OCI-M1 (cell line): ENCODE data around the gene GNAQ.

Experiments used
- DNase-seq: peaks from one replicate; lab custom pipeline; 2025; lab: John Stamatoyannopoulos, UW

GNAQ gene

GRCh38 chr9:78031893-78032729 is 500 bp upstream of the GNAQ start:
- DNase-seq, result peak; percentile 94

- DNase-seq, result peak; percentile 81
These were observed 813 bp downstream of the GNAQ start for GRCh38 chr9:78030553-78031443.

GRCh38 chr9:78030296-78030552 is 1.4 kb downstream of the GNAQ start:
- DNase-seq, result peak; percentile 86

GRCh38 chr9:78029551-78030295 is 1.9 kb downstream of the GNAQ start:
- DNase-seq, result peak; percentile 77

- DNase-seq, result peak; percentile 68
These were observed 2.7 kb downstream of the GNAQ start for GRCh38 chr9:78028926-78029325.

GRCh38 chr9:78026947-78027346 is 4.7 kb downstream of the GNAQ start:
- peak; percentile 58 for DNase-seq

GRCh38 chr9:78026416-78026815 is 5.2 kb downstream of the GNAQ start:
- no peak for DNase-seq

- no peak for DNase-seq
These were observed 6.4 kb downstream of the GNAQ start for GRCh38 chr9:78025186-78025585.

GRCh38 chr9:78023003-78023741 is 8.4 kb downstream of the GNAQ start:
- DNase-seq, result peak; percentile 80

GRCh38 chr9:78021697-78022096 is 9.9 kb downstream of the GNAQ start:
- peak; percentile 74 for DNase-seq

- no peak for DNase-seq
These were observed 14.4 kb downstream of the GNAQ start for GRCh38 chr9:78017190-78017693.

- DNase-seq, result peak; percentile 51
These were observed 16.4 kb downstream of the GNAQ start for GRCh38 chr9:78015241-78015640.

GRCh38 chr9:78014776-78015175 is 16.8 kb downstream of the GNAQ start:
- DNase-seq, result no peak

GRCh38 chr9:78013934-78014333 is 17.7 kb downstream of the GNAQ start:
- no peak for DNase-seq

GRCh38 chr9:78011049-78011448 is 20.6 kb downstream of the GNAQ start:
- DNase-seq, result peak; percentile 60

- DNase-seq, result no peak
These were observed 21.2 kb downstream of the GNAQ start for GRCh38 chr9:78010445-78010844.

- DNase-seq, result no peak
These were observed 22.4 kb downstream of the GNAQ start for GRCh38 chr9:78009186-78009585.

- no peak for DNase-seq
These were observed 24.9 kb downstream of the GNAQ start for GRCh38 chr9:78006734-78007133.

GRCh38 chr9:78005231-78006002 is 26.2 kb downstream of the GNAQ start:
- no peak for DNase-seq

- DNase-seq, result peak; percentile 45
These were observed 27.0 kb downstream of the GNAQ start for GRCh38 chr9:78004478-78005229.
